Trophoblast cell (in vitro differentiated cells and primary cell): Measurements from ENCODE around the gene RBM18.

Source experiments
- DNase-seq, 2 donors: peaks; one replicate each; pipeline ENCODE4 v3.0.0-alpha.2; 2016
- H2AFZ ChIP-seq: 2 replicates; pipeline ENCODE4 v1.6.1; 2013; ENCODE audit warnings: low read length, moderate library complexity, mild to moderate bottlenecking; ENCODE audit not compliant: insufficient read depth, poor library complexity
- H2AK5ac ChIP-seq: 2 replicates; pipeline ENCODE4 v1.6.1; 2013; ENCODE audit warnings: mild to moderate bottlenecking, low read length
- H2BK120ac ChIP-seq: 2 replicates; pipeline ENCODE4 v1.6.1; 2013; ENCODE audit warnings: low read length, mild to moderate bottlenecking, moderate library complexity; ENCODE audit not compliant: insufficient read depth, poor library complexity
- H2BK12ac ChIP-seq: 2 replicates; pipeline ENCODE4 v1.6.1; 2013; ENCODE audit warnings: mild to moderate bottlenecking, low read length, moderate library complexity
- H2BK5ac ChIP-seq: 2 replicates; pipeline ENCODE4 v1.6.1; 2013; ENCODE audit warnings: low read length, low read depth, moderate library complexity, mild to moderate bottlenecking; ENCODE audit not compliant: poor library complexity
- H3K14ac ChIP-seq: 2 replicates; pipeline ENCODE4 v1.6.1; 2013; ENCODE audit warnings: mild to moderate bottlenecking, low read length
- H3K18ac ChIP-seq: 2 replicates; pipeline ENCODE4 v1.6.1; 2013; ENCODE audit warnings: mild to moderate bottlenecking, low read length
- H3K23ac ChIP-seq: 2 replicates; pipeline ENCODE4 v1.6.1; 2013; ENCODE audit warnings: low read length
- H3K27ac ChIP-seq: 2 replicates; pipeline ENCODE4 v1.5.1; 2013; ENCODE audit warnings: low read depth, mild to moderate bottlenecking, inconsistent platforms, low read length, moderate library complexity
- H3K27me3 ChIP-seq: 2 replicates; pipeline ENCODE4 v1.6.1; 2013; ENCODE audit warnings: inconsistent platforms, mild to moderate bottlenecking, low read length, moderate library complexity; ENCODE audit not compliant: insufficient read depth
- H3K36me3 ChIP-seq, 2 experiments: 1 replicate in 1 of 2; 2 replicates in 1 of 2; pipeline ENCODE4 v1.6.1; 2013; ENCODE audit warnings: low read length in 2 of 2, mild to moderate bottlenecking in 2 of 2, moderate library complexity in 1 of 2; ENCODE audit not compliant: insufficient read depth in 2 of 2, control insufficient read depth in 1 of 2
- H3K4ac ChIP-seq: 2 replicates; pipeline ENCODE4 v1.6.1; 2013; ENCODE audit warnings: low read depth, mild to moderate bottlenecking, low read length, moderate library complexity
- H3K4me1 ChIP-seq, 2 experiments: 1 replicate in 1 of 2; 2 replicates in 1 of 2; pipeline ENCODE4 v1.6.1; 2013; ENCODE audit warnings: low read length in 2 of 2, mild to moderate bottlenecking in 2 of 2, moderate library complexity in 1 of 2; ENCODE audit not compliant: insufficient read depth in 2 of 2, control insufficient read depth in 1 of 2
- H3K4me2 ChIP-seq: 2 replicates; pipeline ENCODE4 v1.6.1; 2013; ENCODE audit warnings: inconsistent platforms, mild to moderate bottlenecking, low read length, moderate library complexity
- H3K4me3 ChIP-seq: 2 replicates; pipeline ENCODE4 v1.5.1; 2013; ENCODE audit warnings: mild to moderate bottlenecking, low read depth, low read length, inconsistent platforms
- H3K79me1 ChIP-seq: one replicate; pipeline ENCODE4 v1.6.1; 2013; ENCODE audit warnings: low read length
- H3K79me2 ChIP-seq: 2 replicates; pipeline ENCODE4 v1.6.1; 2013; ENCODE audit warnings: low read length, mild to moderate bottlenecking; ENCODE audit not compliant: control insufficient read depth, insufficient read depth, poor library complexity
- H3K9ac ChIP-seq: 2 replicates; pipeline ENCODE4 v1.6.1; 2013; ENCODE audit warnings: mild to moderate bottlenecking, low read length
- H3K9me3 ChIP-seq: 2 replicates; pipeline ENCODE4 v1.6.1; 2013; ENCODE audit warnings: low read depth, mild to moderate bottlenecking, control low read depth, inconsistent platforms, low read length; ENCODE audit not compliant: insufficient read depth
- H4K12ac ChIP-seq: 2 replicates; pipeline ENCODE4 v1.6.1; 2013; ENCODE audit warnings: low read depth, mild to moderate bottlenecking, low read length, moderate library complexity
- H4K8ac ChIP-seq: 2 replicates; pipeline ENCODE4 v1.6.1; 2013; ENCODE audit warnings: low read depth, mild to moderate bottlenecking, low read length, moderate library complexity
- H4K91ac ChIP-seq: one replicate; pipeline ENCODE4 v1.6.1; 2013; ENCODE audit warnings: low read depth, mild to moderate bottlenecking, low read length, moderate library complexity
- WGBS: extraction: QIAGEN DNeasy Blood & Tissue Kit; methylation state at CpG from one replicate; pipeline ENCODE4 v1.1.7; 2013; ENCODE audit warnings: missing lambda C conversion rate; ENCODE audit not compliant: insufficient read length, insufficient coverage; ENCODE audit errors: extremely low coverage; 5-methylcytosine and 5-hydroxymethylcytosine counted together

RBM18 gene

DNA sequence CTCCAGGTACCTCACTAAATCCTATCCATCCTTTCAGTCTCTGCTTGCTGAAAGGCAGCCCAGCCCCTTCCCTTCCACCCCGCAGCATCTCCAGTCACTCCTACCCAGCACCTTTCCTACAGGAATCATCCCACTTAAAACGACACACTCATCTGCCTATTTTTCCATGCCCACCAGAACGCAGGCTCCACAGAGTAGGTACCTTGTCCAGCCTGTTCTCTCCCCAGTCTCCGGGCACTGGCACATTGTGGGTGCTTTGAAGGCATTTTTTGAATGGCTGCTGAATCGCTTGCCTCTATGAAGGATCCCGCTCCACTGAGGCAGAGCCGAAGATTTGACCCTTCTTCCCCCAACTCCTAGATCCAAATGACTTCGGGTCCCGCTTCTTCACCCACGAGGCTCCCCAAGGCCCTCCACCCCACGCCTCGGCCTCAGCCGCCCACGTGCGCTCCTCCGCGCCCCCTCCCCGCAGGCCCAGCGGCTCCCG is 51.5 kb downstream of the RBM18 start:
- Histone ChIP-seq H4K12ac (no peak overlapping the region), H2AK5ac (no peak overlapping the region), H3K27ac (no peak overlapping the region), H3K18ac (no peak overlapping the region), H4K91ac (no peak overlapping the region), H3K4me1 (peaks cover 3 to 4% of the 10 kb centered on the region in 2 experiments), H3K79me2 (no peaks in the 10 kb centered on the region), H2AFZ (no peak overlapping the region), H3K23ac (no peak overlapping the region), H3K4me2 (peak overlapping the region; percentile 59), H3K14ac (no peak overlapping the region), H3K79me1 (no peaks in the 10 kb centered on the region), H3K4me3 (no peak overlapping the region), H3K9me3 (peaks cover 14% of the 10 kb centered on the region), H3K36me3 (no peaks in the 10 kb centered on the region), H2BK5ac (no peak overlapping the region), H4K8ac (no peak overlapping the region), H3K9ac (no peak overlapping the region), H3K27me3 (peaks cover 57% of the 10 kb centered on the region), H3K4ac (no peak overlapping the region), H2BK12ac (no peak overlapping the region), H2BK120ac (no peak overlapping the region)
- no CpG with 5 or more reads among the region's 20 CpGs for WGBS
- no peak for DNase-seq

- Histone ChIP-seq H3K36me3 (no peaks in the 10 kb centered on the region), H3K4ac (no peak overlapping the region), H3K27me3 (peaks cover 50% of the 10 kb centered on the region), H3K27ac (no peak overlapping the region), H3K9me3 (peaks cover 14% of the 10 kb centered on the region), H3K23ac (no peak overlapping the region), H2AK5ac (no peak overlapping the region), H2BK5ac (no peak overlapping the region), H3K4me2 (no peak overlapping the region), H3K18ac (no peak overlapping the region), H3K79me2 (no peaks in the 10 kb centered on the region), H2AFZ (no peak overlapping the region), H3K79me1 (no peaks in the 10 kb centered on the region), H2BK120ac (no peak overlapping the region), H2BK12ac (no peak overlapping the region), H3K4me1 (peaks cover 3 to 4% of the 10 kb centered on the region in 2 experiments), H4K12ac (no peak overlapping the region), H3K4me3 (no peak overlapping the region), H4K91ac (no peak overlapping the region), H4K8ac (no peak overlapping the region), H3K14ac (no peak overlapping the region), H3K9ac (no peak overlapping the region)
- no peak for DNase-seq
- WGBS: no CpG with 5 or more reads among the region's 7 CpGs
These were observed 52.1 kb downstream of the RBM18 start for GRCh38 chr9:122212473-122213004.

DNA sequence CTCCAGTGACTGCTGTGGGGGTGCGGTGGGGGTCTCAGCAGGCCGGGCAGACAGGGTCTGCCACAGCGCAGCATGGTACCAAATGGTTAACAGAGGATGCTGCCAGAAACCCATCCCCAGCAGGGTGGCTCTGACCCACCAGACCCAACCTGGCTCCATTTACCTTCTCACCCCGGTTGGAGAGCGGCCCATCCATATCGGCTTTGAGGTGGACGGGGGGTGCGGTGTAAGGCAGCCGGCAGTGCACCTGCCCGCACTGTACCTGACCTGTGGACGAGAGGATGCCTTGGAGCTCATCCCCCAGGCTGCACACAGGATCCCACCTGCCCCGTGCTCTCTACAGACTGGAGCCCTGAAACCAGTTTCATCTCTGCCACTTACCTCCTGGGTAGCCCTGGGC is 55.2 kb downstream of the RBM18 start:
- Histone ChIP-seq H2AK5ac (no peak overlapping the region), H3K4me2 (no peak overlapping the region), H3K23ac (no peak overlapping the region), H3K4me3 (no peak overlapping the region), H4K91ac (no peak overlapping the region), H3K9ac (no peak overlapping the region), H4K12ac (no peak overlapping the region), H3K9me3 (peaks cover 15% of the 10 kb centered on the region), H3K36me3 (no peaks in the 10 kb centered on the region), H3K4me1 (peaks cover 3 to 4% of the 10 kb centered on the region in 2 experiments), H2BK12ac (no peak overlapping the region), H3K27me3 (peaks cover 27% of the 10 kb centered on the region), H3K4ac (no peak overlapping the region), H3K18ac (no peak overlapping the region), H2AFZ (no peak overlapping the region), H2BK5ac (no peak overlapping the region), H4K8ac (no peak overlapping the region), H3K79me1 (no peaks in the 10 kb centered on the region), H3K27ac (no peak overlapping the region), H3K79me2 (no peaks in the 10 kb centered on the region), H2BK120ac (no peak overlapping the region), H3K14ac (no peak overlapping the region)
- no peak for DNase-seq
- no CpG with 5 or more reads among the region's 12 CpGs for WGBS

- Histone ChIP-seq H3K27me3 (peaks cover 7% of the 10 kb centered on the region), H3K79me2 (no peaks in the 10 kb centered on the region), H2BK12ac (no peak overlapping the region), H3K4me2 (no peak overlapping the region), H3K27ac (no peak overlapping the region), H3K4me1 (no peaks in the 10 kb centered on the region), H3K23ac (no peak overlapping the region), H3K4ac (no peak overlapping the region), H4K91ac (no peak overlapping the region), H3K9ac (no peak overlapping the region), H2BK120ac (no peak overlapping the region), H3K4me3 (no peak overlapping the region), H3K14ac (no peak overlapping the region), H3K18ac (no peak overlapping the region), H3K9me3 (peaks cover 4% of the 10 kb centered on the region), H2AK5ac (no peak overlapping the region), H3K36me3 (no peaks in the 10 kb centered on the region), H2AFZ (no peak overlapping the region), H2BK5ac (no peak overlapping the region), H4K12ac (no peak overlapping the region), H4K8ac (no peak overlapping the region), H3K79me1 (no peaks in the 10 kb centered on the region)
- no CpG with 5 or more reads among the region's 9 CpGs for WGBS
- no peak for DNase-seq
These were observed 57.5 kb downstream of the RBM18 start for GRCh38 chr9:122207096-122207495.
